H1 (cell line): Measurements from ENCODE around the gene KMT2A. TPM values are rescaled to one million over a fixed set of nuclear protein-coding genes. Genes with fewer than 3 reads are reported as not detected.

Experiments used
- polyA plus RNA-seq, 7 experiments: library from polyadenylated mRNA; depleted of rRNA in 3 of 7; stranded (reverse) in 5 of 7; unstranded in 2 of 7; fragments of >200 nt in 5 of 7; fragments of 200-250 nt in 2 of 7; gene quantifications; 1 replicate in 5 of 7; 2 replicates in 1 of 7; 4 replicates in 1 of 7; pipeline versions ENCODE4 v1.2.1 to v1.2.3, GENCODE V29; 2011 to 2013; ENCODE audit warnings: missing spikeins in 2 of 7, mixed read lengths in 2 of 7
- total RNA-seq: library from RNA; stranded (reverse); fragmentation: NEBNext Ultra II Directional; extraction: Animal tissue kit (Norgen Biotek cat#: 25700); gene quantifications from 2 replicates; pipeline ENCODE4 v1.2.1, GENCODE V29; 2021
- TF ChIP-seq, protein P1 (sequence below): IDR thresholded peaks from 2 replicates; pipeline ENCODE4 v1.6.1; 2011; ENCODE audit warnings: low read depth, mild to moderate bottlenecking, low read length; ENCODE audit not compliant: insufficient read depth

KMT2A gene
- total and polyA plus RNA-seq, 2 of the 8 experiments (the other 6 are each of a cell fraction or from before 2014, with no cell fraction given), result 35.9 to 62.1 TPM

DNA sequence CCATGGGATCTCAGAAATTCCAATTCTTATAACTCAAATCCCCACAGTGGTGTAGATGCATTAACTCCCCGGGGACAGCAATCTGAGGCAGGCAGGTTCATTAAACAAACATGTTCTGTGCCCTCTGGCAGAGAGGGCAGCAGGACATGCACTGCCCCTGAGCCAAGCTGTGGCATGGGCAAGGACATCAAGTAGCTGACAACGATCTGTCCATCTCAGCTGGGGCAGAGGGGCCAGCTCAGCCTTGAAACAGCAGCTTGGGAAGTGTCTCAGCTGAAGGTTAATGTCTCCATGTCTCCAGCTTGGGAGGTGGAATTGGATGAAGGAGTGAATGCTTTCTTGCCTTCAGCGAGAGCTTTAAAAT is 108.3 kb downstream of the KMT2A start (continued):
- TF ChIP-seq, protein P1, sequence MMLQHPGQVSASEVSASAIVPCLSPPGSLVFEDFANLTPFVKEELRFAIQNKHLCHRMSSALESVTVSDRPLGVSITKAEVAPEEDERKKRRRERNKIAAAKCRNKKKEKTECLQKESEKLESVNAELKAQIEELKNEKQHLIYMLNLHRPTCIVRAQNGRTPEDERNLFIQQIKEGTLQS, result no peak
